HepG2 (cell line): ENCODE data around the gene CDK8. TPM values are rescaled to one million over a fixed set of nuclear protein-coding genes. Genes with fewer than 3 reads are reported as not detected.

Source experiments
- ATAC-seq: fragments of 200-7000 bp; cut with Tn5 transposase; 3 replicates; pipeline ENCODE4 v1.9.1; 2020; ENCODE audit warnings: mild to moderate bottlenecking, moderate library complexity
- BruUV-seq: library from RNA; stranded (reverse); fragments of 400-500 nt; replicated peaks from 2 replicates; lab custom pipeline; 2021; lab: Mats Ljungman, UMichigan
- CTCF ChIA-PET: fragments of 300-600 bp; formaldehyde crosslinking; extraction: SDS; loops from one replicate; lab custom pipeline; 2021; ENCODE audit warnings: low total read pairs, inconsistent platforms, low intra/inter-chr PET ratio; lab: Yijun Ruan, JAX
- POLR2A ChIA-PET: fragments of 350-600 bp; sonication (Branson Sonifier 250); formaldehyde crosslinking; loops from one replicate; lab custom pipeline; 2020; ENCODE audit warnings: antibody characterized with exemption, inconsistent platforms; lab: Yijun Ruan, JAX
- DNase-seq: peaks from one replicate; pipeline ENCODE4 v3.0.0-alpha.2; 2015; ENCODE audit warnings: low spot score
- FAIRE-seq: peaks from 3 replicates; lab custom pipeline; 2011; peaks lifted over from hg19 to GRCh38; lab: Jason Lieb, UNC
- H2AFZ ChIP-seq: one replicate; pipeline ENCODE4 v1.6.1; 2011; ENCODE audit warnings: low read length, inconsistent platforms
- H3K27ac ChIP-seq: fragments of 300-600 bp; 3 replicates; pipeline ENCODE4 v1.8.0; 2011; ENCODE audit warnings: mixed run types, mild to moderate bottlenecking, mixed read lengths, low read length, inconsistent platforms; ENCODE audit not compliant: insufficient read depth; ENCODE audit errors: extremely low read length
- H3K27me3 ChIP-seq, 2 experiments: fragments of 200-600 bp in 1 of 2; 2 replicates in 1 of 2; 3 replicates in 1 of 2; pipeline versions ENCODE4 v1.6.0 to v1.8.0; 2011; ENCODE audit warnings: low read length in 2 of 2, mild to moderate bottlenecking in 2 of 2, moderate library complexity in 2 of 2, inconsistent platforms in 1 of 2; ENCODE audit not compliant: insufficient read depth in 2 of 2, control insufficient read depth in 1 of 2
- H3K36me3 ChIP-seq, 2 experiments: fragments of 200-600 bp in 1 of 2; replicated peaks in 1 of 2; 2 replicates in 1 of 2; 3 replicates in 1 of 2; pipeline versions ENCODE4 v1.5.1 to v1.8.0; 2011; ENCODE audit warnings: low read length in 2 of 2, inconsistent platforms in 1 of 2; ENCODE audit not compliant: insufficient read depth in 2 of 2, control insufficient read depth in 1 of 2
- H3K4me1 ChIP-seq: 2 replicates; pipeline ENCODE4 v1.5.1; 2012; ENCODE audit warnings: low read length, inconsistent platforms; ENCODE audit not compliant: insufficient read depth
- H3K4me2 ChIP-seq: 2 replicates; pipeline ENCODE4 v1.6.0; 2011; ENCODE audit warnings: low read depth, low read length, inconsistent platforms
- H3K4me3 ChIP-seq, 3 experiments: fragments of 200-600 bp in 1 of 3; sonication (generic), shearing (Covaris generic) in 1 of 3; replicated peaks in 1 of 3; 2 replicates each; pipeline ENCODE4 v1.5.1; 2011 to 2016; ENCODE audit warnings: low read length in 3 of 3, inconsistent platforms in 2 of 3, low read depth in 2 of 3, mild to moderate bottlenecking in 2 of 3, control low read depth in 1 of 3, mixed read lengths in 1 of 3; ENCODE audit not compliant: insufficient read depth in 1 of 3
- H3K79me2 ChIP-seq: one replicate; pipeline ENCODE4 v1.6.1; 2011; ENCODE audit warnings: low read length, inconsistent platforms; ENCODE audit not compliant: insufficient read depth
- H3K9ac ChIP-seq: 2 replicates; pipeline ENCODE4 v1.6.0; 2011; ENCODE audit warnings: mild to moderate bottlenecking, low read depth, low read length, inconsistent platforms; ENCODE audit not compliant: insufficient read depth
- H3K9me3 ChIP-seq: 2 replicates; pipeline ENCODE4 v1.5.1; 2012; ENCODE audit warnings: mild to moderate bottlenecking, low read length
- H4K20me1 ChIP-seq: 2 replicates; pipeline ENCODE4 v1.6.0; 2011; ENCODE audit warnings: inconsistent platforms, mild to moderate bottlenecking, low read length, moderate library complexity; ENCODE audit not compliant: insufficient read depth
- ARNT ChIP-seq: fragments of 450-650 bp; IDR thresholded peaks from 2 replicates; pipeline ENCODE4 v1.6.1; 2017
- CERS6 ChIP-seq: sonication (generic); formaldehyde crosslinking; IDR thresholded peaks from 2 replicates; pipeline ENCODE4 v1.5.0; 2020; ENCODE audit warnings: missing genetic modification reagents
- CREB1 ChIP-seq, 2 experiments: fragments of 450-650 bp in 1 of 2; IDR thresholded peaks; 2 replicates each; pipeline ENCODE4 v1.6.1; 2016 to 2017; ENCODE audit warnings: control low read depth in 1 of 2, mild to moderate bottlenecking in 1 of 2, missing compliant biosample characterization in 1 of 2, missing genetic modification characterization in 1 of 2
- EED ChIP-seq: sonication (generic); formaldehyde crosslinking; IDR thresholded peaks from 2 replicates; pipeline ENCODE4 v1.5.0; 2020; ENCODE audit warnings: mild to moderate bottlenecking, missing genetic modification reagents
- ELK4 ChIP-seq: sonication (generic); formaldehyde crosslinking; IDR thresholded peaks from 2 replicates; pipeline ENCODE4 v1.9.0; 2021; ENCODE audit warnings: missing genetic modification reagents, borderline replicate concordance
- FOXP1 ChIP-seq, 2 experiments: fragments of 450-650 bp in 1 of 2; IDR thresholded peaks; 2 replicates each; pipeline ENCODE4 v1.6.1; 2017 to 2018; ENCODE audit warnings: antibody characterized with exemption in 1 of 2
- KAT2B ChIP-seq: fragments of 150-350 bp; IDR thresholded peaks from 2 replicates; pipeline ENCODE4 v1.6.1; 2014; ENCODE audit warnings: low read depth, low read length, borderline replicate concordance
- MIER3 ChIP-seq: IDR thresholded peaks from 2 replicates; pipeline ENCODE4 v1.6.1; 2016; ENCODE audit warnings: missing compliant biosample characterization, borderline replicate concordance
- NFIB ChIP-seq: sonication (generic); formaldehyde crosslinking; IDR thresholded peaks from 2 replicates; pipeline ENCODE4 v1.9.0; 2021; ENCODE audit warnings: missing genetic modification reagents, mild to moderate bottlenecking, borderline replicate concordance
- TBP ChIP-seq: sonication (generic); formaldehyde crosslinking; IDR thresholded peaks from 2 replicates; pipeline ENCODE4 v1.5.0; 2020; ENCODE audit warnings: missing genetic modification reagents
- USF2 ChIP-seq, 2 experiments: sonication (generic) in 1 of 2; formaldehyde crosslinking in 1 of 2; IDR thresholded peaks; 2 replicates each; pipeline versions ENCODE4 v1.5.1 to v1.6.1; 2011 to 2020; ENCODE audit warnings: borderline replicate concordance in 1 of 2, low read depth in 1 of 2, low read length in 1 of 2, mild to moderate bottlenecking in 1 of 2, missing genetic modification reagents in 1 of 2, moderate library complexity in 1 of 2
- ZBTB8A ChIP-seq: sonication (generic); formaldehyde crosslinking; IDR thresholded peaks from 2 replicates; pipeline ENCODE4 v1.4.0; 2020; ENCODE audit warnings: mild to moderate bottlenecking, low read depth, missing genetic modification reagents, borderline replicate concordance
- ZNF260 ChIP-seq: sonication (generic); formaldehyde crosslinking; IDR thresholded peaks from 2 replicates; pipeline ENCODE4 v1.4.0; 2020; ENCODE audit warnings: missing genetic modification reagents, low read depth, mild to moderate bottlenecking, borderline replicate concordance
- ZNF430 ChIP-seq: sonication (generic); formaldehyde crosslinking; IDR thresholded peaks from 2 replicates; pipeline ENCODE4 v1.9.0; 2021; ENCODE audit warnings: mild to moderate bottlenecking, missing genetic modification reagents
- ZNF740 ChIP-seq: sonication (generic); formaldehyde crosslinking; IDR thresholded peaks from 2 replicates; pipeline ENCODE4 v1.4.0; 2020; ENCODE audit warnings: missing genetic modification reagents
- WGBS: methylation state at CpG from one replicate; pipeline ENCODE4 v1.1.6; 2017; ENCODE audit warnings: low lambda C conversion rate; 5-methylcytosine and 5-hydroxymethylcytosine counted together
- in situ Hi-C: cut with HindIII; loops from 2 replicates; pipeline ENCODE4 v1.10.0; 2017; ENCODE audit warnings: low pct_unique_long_range_greater_than_20kb; ENCODE audit not compliant: extremely low pct_ligation_motif_present
- intact Hi-C: fragments of 100-400 bp; cut with micrococcal nuclease; formaldehyde crosslinking; loops from one replicate; pipeline ENCODE4 v1.10.0; 2022; ENCODE audit not compliant: unreplicated experiment
- polyA plus RNA-seq, 8 experiments: library from polyadenylated mRNA; depleted of rRNA in 3 of 8; stranded (reverse) in 7 of 8; unstranded in 1 of 8; fragments of >200 nt; fragmentation: Illumina TruSeq in 4 of 8; extraction: Trizol in 4 of 8; gene quantifications; 2 replicates each; pipeline versions ENCODE4 v1.2.1 to v1.2.3, GENCODE V29; 2011 to 2016; ENCODE audit warnings: low read depth in 4 of 8, missing spikeins in 1 of 8, mixed read lengths in 1 of 8; ENCODE audit not compliant: insufficient read depth in 1 of 8
- total RNA-seq, 5 experiments: library from RNA; depleted of rRNA; stranded (reverse); fragments of >200 nt; fragmentation: Illumina TruSeq; extraction: Trizol; gene quantifications; 2 replicates each; pipeline ENCODE4 v1.2.3, GENCODE V29; 2016; ENCODE audit warnings: low read depth in 1 of 5
- TF ChIP-seq, protein P1 (sequence below): sonication (generic); formaldehyde crosslinking; IDR thresholded peaks from 2 replicates; pipeline ENCODE4 v1.5.1; 2020; ENCODE audit warnings: mild to moderate bottlenecking, missing genetic modification reagents, moderate library complexity

The CDK8 gene
- total and polyA plus RNA-seq, 2 of the 13 experiments (the other 11 are each of a cell fraction or from before 2014, with no cell fraction given): 15.8 to 16.4 TPM

GRCh38 chr13:26272621-26273020, 18.7 kb downstream of the CDK8 start:
- no peaks in the 10 kb centered on the region for H3K27me3 ChIP-seq
- DNase-seq: no peak
- CTCF ChIA-PET: no interaction called here
- intact Hi-C loops: no loop called here
- no peak for ATAC-seq
- peaks cover 17% of the 10 kb centered on the region; the same call in 1 of the 2 replicates for H3K4me1 ChIP-seq
- FAIRE-seq: no peak
- H4K20me1 ChIP-seq: no peaks in the 10 kb centered on the region
- no peak overlapping the region for H2AFZ ChIP-seq
- no peaks in the 10 kb centered on the region for H3K9me3 ChIP-seq
- in situ Hi-C loops: no loop called here
- POLR2A ChIA-PET: no interaction called here
- peaks cover 74% of the 10 kb centered on the region for H3K79me2 ChIP-seq
- no peak overlapping the region for H3K4me3 ChIP-seq
- H3K27ac ChIP-seq: no peak overlapping the region
- no peak overlapping the region for H3K9ac ChIP-seq
- H3K36me3 ChIP-seq: no peaks in the 10 kb centered on the region
- no TSS peak for BruUV-seq
- 88% methylated on average over 3 of the region's 3 CpGs for WGBS
- no peak overlapping the region for H3K4me2 ChIP-seq
- no peak for TF ChIP-seq MIER3 (CRISPR knock-in tag)
- TF ChIP-seq KAT2B: no peak
- no peak for TF ChIP-seq USF2 (IDR thresholded peaks at IDR 0.05; ENCODE audit: low read depth, low read length)
- no peak for TF ChIP-seq USF2 (CRISPR knock-in tag; IDR thresholded peaks at IDR 0.05; ENCODE audit: borderline replicate concordance)
- TF ChIP-seq ZBTB8A (CRISPR knock-in tag): no peak
- TF ChIP-seq ELK4 (CRISPR knock-in tag): no peak
- no peak for TF ChIP-seq CERS6
- no peak for TF ChIP-seq ZNF740
- TF ChIP-seq CREB1 (IDR thresholded peaks at IDR 0.05): no peak
- TF ChIP-seq CREB1 (CRISPR knock-in tag; IDR thresholded peaks at IDR 0.05): no peak
- TF ChIP-seq ZNF430: no peak
- no peak for TF ChIP-seq TBP (CRISPR knock-in tag)
- no peak for TF ChIP-seq NFIB
- no peak for TF ChIP-seq FOXP1 (IDR thresholded peaks at IDR 0.05)
- no peak for TF ChIP-seq FOXP1 (CRISPR knock-in tag; IDR thresholded peaks at IDR 0.05)
- no peak for TF ChIP-seq EED
- TF ChIP-seq ZNF260 (CRISPR knock-in tag): no peak
- TF ChIP-seq, protein P1, sequence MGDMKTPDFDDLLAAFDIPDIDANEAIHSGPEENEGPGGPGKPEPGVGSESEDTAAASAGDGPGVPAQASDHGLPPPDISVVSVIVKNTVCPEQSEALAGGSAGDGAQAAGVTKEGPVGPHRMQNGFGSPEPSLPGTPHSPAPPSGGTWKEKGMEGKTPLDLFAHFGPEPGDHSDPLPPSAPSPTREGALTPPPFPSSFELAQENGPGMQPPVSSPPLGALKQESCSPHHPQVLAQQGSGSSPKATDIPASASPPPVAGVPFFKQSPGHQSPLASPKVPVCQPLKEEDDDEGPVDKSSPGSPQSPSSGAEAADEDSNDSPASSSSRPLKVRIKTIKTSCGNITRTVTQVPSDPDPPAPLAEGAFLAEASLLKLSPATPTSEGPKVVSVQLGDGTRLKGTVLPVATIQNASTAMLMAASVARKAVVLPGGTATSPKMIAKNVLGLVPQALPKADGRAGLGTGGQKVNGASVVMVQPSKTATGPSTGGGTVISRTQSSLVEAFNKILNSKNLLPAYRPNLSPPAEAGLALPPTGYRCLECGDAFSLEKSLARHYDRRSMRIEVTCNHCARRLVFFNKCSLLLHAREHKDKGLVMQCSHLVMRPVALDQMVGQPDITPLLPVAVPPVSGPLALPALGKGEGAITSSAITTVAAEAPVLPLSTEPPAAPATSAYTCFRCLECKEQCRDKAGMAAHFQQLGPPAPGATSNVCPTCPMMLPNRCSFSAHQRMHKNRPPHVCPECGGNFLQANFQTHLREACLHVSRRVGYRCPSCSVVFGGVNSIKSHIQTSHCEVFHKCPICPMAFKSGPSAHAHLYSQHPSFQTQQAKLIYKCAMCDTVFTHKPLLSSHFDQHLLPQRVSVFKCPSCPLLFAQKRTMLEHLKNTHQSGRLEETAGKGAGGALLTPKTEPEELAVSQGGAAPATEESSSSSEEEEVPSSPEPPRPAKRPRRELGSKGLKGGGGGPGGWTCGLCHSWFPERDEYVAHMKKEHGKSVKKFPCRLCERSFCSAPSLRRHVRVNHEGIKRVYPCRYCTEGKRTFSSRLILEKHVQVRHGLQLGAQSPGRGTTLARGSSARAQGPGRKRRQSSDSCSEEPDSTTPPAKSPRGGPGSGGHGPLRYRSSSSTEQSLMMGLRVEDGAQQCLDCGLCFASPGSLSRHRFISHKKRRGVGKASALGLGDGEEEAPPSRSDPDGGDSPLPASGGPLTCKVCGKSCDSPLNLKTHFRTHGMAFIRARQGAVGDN: no peak
- no peak for TF ChIP-seq ARNT
